GM10248 (cell line): ENCODE measurements around the gene ZBTB17.

Experiments
- CTCF ChIA-PET: fragments of 300-600 bp; sonication (Branson Sonifier 250); formaldehyde crosslinking; extraction: SDS; loops from one replicate; lab custom pipeline; 2021; ENCODE audit warnings: antibody characterized with exemption; lab: Yijun Ruan, JAX
- POLR2A ChIA-PET: fragments of 350-650 bp; sonication (Branson Sonifier 250); formaldehyde crosslinking; extraction: SDS; loops from one replicate; lab custom pipeline; 2020; ENCODE audit warnings: antibody characterized with exemption; lab: Yijun Ruan, JAX
- DNase-seq: peaks from one replicate; pipeline ENCODE4 v3.0.0; 2012; ENCODE audit errors: extremely low spot score
- CTCF ChIP-seq: IDR thresholded peaks from 2 replicates; pipeline ENCODE4 v1.5.1; 2012; ENCODE audit warnings: mild to moderate bottlenecking, low read depth; ENCODE audit errors: extremely low read depth, missing control alignments, control extremely low read depth

Gene ZBTB17

GRCh38 chr1:15975358-15975804 is 520 bp downstream of the ZBTB17 start:
- TF ChIP-seq CTCF = peak; percentile 41
- DNase-seq = peak; percentile 83
- ChIA-PET POLR2A (interaction anchor here (1.0 to 1.8 kb wide), 6 partner anchors 9 to 141 kb away, joined by 3 to 8 read pairs (median 4); no protein-coding TSS in a partner anchor), CTCF (interaction anchor here (0.6 to 2.2 kb wide), 8 partner anchors 9 to 144 kb away, joined by 3 to 9 read pairs (median 5); no protein-coding TSS in a partner anchor)

- TF ChIP-seq CTCF = no peak
- POLR2A ChIA-PET = interaction anchor here (1.0 to 1.8 kb wide), 5 partner anchors 9 to 141 kb away, joined by 3 to 8 read pairs (median 4); no protein-coding TSS in a partner anchor
- peak; percentile 61 for DNase-seq
- CTCF ChIA-PET = interaction anchor here (0.9 to 2.2 kb wide), 6 partner anchors 9 to 125 kb away, joined by 3 to 9 read pairs (median 5); no protein-coding TSS in a partner anchor
Observed at GRCh38 chr1:15974855-15975254, 1.0 kb downstream of the ZBTB17 start.

GRCh38 chr1:15973772-15974171 is 2.1 kb downstream of the ZBTB17 start:
- CTCF ChIA-PET = no interaction called here
- POLR2A ChIA-PET = no interaction called here
- DNase-seq = no peak
- no peak for TF ChIP-seq CTCF

GRCh38 chr1:15972409-15972808 is 3.5 kb downstream of the ZBTB17 start:
- CTCF ChIA-PET = interaction anchor here (0.8 kb wide), 1 partner anchor 8 kb away, joined by 3 read pairs; no protein-coding TSS in a partner anchor
- no peak for DNase-seq
- no peak for TF ChIP-seq CTCF
- POLR2A ChIA-PET = no interaction called here

- DNase-seq = no peak
Observed at GRCh38 chr1:15970911-15971310, 5.0 kb downstream of the ZBTB17 start.

GRCh38 chr1:15969321-15969880 is 6.5 kb downstream of the ZBTB17 start:
- ChIA-PET POLR2A (no interaction called here), CTCF (interaction anchor here (1.0 kb wide), 1 partner anchor 18 kb away, joined by 4 read pairs; no protein-coding TSS in a partner anchor)

More at GRCh38 chr1:15970911-15971310, 5.0 kb downstream of the ZBTB17 start:
- CTCF ChIA-PET = no interaction called here
- POLR2A ChIA-PET = no interaction called here
- no peak for TF ChIP-seq CTCF

More at GRCh38 chr1:15969321-15969880, 6.5 kb downstream of the ZBTB17 start:
- TF ChIP-seq CTCF = no peak
- no peak for DNase-seq
